Measurements from ENCODE around the gene LIG1.

The LIG1 gene

GRCh38 chr19:48069435-48069834 lies 100.7 kb downstream of the LIG1 start:
- no peak for DNase-seq

All from SHP77 treated with DMSO at 0.1 percent for 48 hours (cell line).